DLD1 (cell line): ENCODE results near the gene DBNL.
"Not testable (repeated sequence)": the region's sequence is repeated elsewhere in the genome, so short reads cannot be mapped to it uniquely, and the experiment has no call there.

Experiments used
- in situ Hi-C: cut with HindIII; loops from 2 replicates; pipeline ENCODE4 v1.10.0; 2017; ENCODE audit warnings: low sequenced_read_pairs

The DBNL gene

GRCh38 chr7:44044315-44045225 is at the start of gene DBNL:
TSS of gene DBNL (plus strand) at chr7:44044702. CDS start at chr7:44044738, 36 bp downstream.
- in situ Hi-C loops = no loop called here

GRCh38 chr7:43997532-43997931 is 47.0 kb upstream of the DBNL start, which contains the start of gene SPDYE1:
TSS of gene SPDYE1 (plus strand) at chr7:43997897. CDS start at chr7:43999950, 2,053 bp downstream.
- in situ Hi-C loops = not testable (repeated sequence)

- in situ Hi-C loops = not testable (repeated sequence)
These were observed 32.4 kb upstream of the DBNL start for GRCh38 chr7:44012081-44012480.

GRCh38 chr7:44015090-44015489 is 29.4 kb upstream of the DBNL start:
- in situ Hi-C loops = not testable (repeated sequence)

DNA sequence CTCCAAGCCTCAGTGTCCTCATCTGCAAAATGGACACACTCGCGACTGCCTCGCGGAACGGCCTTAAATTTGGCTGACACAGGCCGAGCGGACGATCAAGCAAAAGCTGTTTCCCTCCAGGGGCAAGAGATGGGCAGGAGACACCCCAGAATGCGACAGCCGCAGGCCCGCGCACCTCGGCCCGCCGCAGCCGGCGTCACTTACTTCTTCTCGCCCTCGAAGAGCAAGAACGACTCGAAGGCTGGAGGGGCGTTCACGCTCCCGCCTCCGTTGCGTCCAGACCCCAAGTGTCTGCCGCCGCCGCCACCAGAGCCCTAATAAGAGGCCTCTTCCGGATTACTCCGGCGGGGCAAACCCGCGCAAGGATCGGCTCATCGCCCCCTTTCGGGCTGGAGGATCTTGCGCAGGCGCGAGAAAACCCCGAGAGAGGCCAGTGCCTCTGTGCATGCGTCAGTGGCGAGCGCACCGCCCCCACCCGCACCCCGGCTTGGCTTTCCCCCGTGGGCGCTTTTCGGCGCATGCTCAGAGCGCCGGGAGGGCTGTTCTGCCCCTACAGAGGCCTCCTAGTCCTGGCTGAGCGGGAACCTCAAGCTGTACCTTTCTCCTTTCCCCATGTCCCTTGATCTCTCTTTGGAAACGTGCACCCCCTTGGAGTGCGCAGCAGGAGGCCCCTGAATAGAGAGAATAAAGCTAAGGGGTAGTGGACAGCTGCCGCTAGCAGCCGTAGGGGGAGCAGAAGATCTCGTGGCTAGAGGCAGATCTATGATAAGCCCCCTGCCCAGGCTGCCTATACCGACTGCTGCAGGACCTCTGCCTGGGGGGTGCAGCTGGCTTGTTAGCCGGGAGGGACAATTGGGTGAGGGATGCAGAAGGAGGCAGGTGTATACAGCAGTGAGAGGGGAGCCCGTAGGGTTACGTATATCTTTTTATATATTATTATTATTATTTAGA is 25.4 kb upstream of the DBNL start:
- in situ Hi-C loops = not testable (repeated sequence)

DNA sequence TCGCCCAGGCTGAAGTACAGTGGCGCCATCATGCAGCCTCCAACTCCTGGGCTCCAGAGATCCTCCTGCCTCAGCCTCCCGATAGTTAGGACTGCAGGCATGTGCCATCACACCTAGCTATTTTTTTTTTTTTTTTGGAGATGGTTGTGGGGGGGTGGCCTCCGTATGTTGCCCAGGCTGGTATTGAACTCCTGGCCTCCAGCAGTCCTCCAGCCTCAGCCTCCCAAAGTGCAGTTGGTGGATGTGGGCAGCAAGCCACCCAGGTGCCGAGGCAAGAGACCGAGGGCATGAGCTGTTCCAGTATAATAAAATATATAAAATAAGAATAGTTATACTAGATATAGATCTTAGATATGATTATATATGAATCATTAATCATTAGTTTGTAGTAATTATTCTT is 24.7 kb upstream of the DBNL start:
- in situ Hi-C loops = not testable (repeated sequence)

DNA sequence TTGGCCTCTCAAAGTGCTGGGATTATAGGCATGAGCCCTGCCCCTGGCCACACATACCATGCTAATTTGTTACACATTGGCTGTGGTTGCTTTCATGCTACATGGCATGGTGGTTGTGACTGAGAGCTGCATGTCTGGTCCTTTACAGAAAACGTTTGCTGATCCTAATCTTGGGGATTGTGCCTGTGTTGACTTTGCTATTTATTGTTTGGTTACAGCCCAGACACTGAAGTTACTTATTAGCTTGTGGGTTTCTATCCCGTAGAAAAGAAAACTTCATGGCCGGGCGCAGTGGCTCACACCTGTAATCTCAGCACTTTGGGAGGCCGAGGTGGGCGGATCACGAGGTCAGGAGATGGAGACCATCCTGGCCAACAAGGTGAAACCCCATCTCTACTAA is 22.4 kb upstream of the DBNL start:
- in situ Hi-C loops = not testable (repeated sequence)

- in situ Hi-C loops = not testable (repeated sequence)
These were observed 21.6 kb upstream of the DBNL start for GRCh38 chr7:44022796-44023467.

DNA sequence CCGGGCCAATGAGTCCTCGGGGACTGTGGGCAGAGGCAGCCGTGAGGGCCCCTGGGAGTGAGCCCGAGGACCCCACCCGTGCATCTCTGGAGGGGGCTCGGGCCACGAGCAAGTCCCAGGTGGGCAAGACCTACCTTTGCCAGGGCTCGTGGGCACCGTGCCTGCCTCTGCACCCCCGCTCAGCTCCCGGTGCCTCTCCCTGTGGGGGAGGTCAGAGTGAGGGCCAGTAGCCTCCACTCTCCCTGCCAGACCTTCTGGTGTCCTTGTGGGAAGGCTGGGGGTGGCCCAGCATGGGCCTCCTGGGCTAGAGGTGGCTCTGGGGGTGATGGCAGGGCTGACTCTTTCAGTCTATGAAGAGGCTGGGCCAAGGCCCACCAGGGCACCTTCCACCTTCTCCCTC is 15.1 kb upstream of the DBNL start:
- in situ Hi-C loops = not testable (repeated sequence)

GRCh38 chr7:44030029-44030428 is 14.5 kb upstream of the DBNL start:
- in situ Hi-C loops = not testable (repeated sequence)

- in situ Hi-C loops = not testable (repeated sequence)
These were observed 13.2 kb upstream of the DBNL start for GRCh38 chr7:44031319-44031718.

- in situ Hi-C loops = not testable (repeated sequence)
These were observed 12.5 kb upstream of the DBNL start for GRCh38 chr7:44032031-44032430.

- in situ Hi-C loops = not testable (repeated sequence)
These were observed 10.3 kb upstream of the DBNL start for GRCh38 chr7:44033971-44034844.

DNA sequence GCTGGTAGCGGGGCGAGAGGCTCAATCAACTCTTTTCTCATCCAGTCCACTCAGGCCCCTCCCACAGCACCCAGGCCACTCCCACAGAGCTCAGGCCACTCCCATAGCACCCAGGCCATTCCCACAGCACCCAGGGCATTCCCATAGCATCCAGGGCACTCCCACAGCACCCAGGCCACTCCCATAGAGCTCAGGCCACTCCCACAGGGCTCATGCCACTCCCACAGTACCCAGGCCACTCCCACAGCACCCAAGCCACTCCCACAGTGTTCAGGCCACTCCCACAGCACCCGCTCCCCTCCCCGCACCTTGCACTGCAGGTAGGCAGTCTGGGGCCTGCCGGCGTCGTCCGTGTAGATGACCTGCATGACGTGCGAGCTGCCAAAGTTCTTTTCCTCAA is 8.1 kb upstream of the DBNL start:
- in situ Hi-C loops = not testable (repeated sequence)

- in situ Hi-C loops = not testable (repeated sequence)
These were observed 6.6 kb upstream of the DBNL start for GRCh38 chr7:44037951-44038350.

DNA sequence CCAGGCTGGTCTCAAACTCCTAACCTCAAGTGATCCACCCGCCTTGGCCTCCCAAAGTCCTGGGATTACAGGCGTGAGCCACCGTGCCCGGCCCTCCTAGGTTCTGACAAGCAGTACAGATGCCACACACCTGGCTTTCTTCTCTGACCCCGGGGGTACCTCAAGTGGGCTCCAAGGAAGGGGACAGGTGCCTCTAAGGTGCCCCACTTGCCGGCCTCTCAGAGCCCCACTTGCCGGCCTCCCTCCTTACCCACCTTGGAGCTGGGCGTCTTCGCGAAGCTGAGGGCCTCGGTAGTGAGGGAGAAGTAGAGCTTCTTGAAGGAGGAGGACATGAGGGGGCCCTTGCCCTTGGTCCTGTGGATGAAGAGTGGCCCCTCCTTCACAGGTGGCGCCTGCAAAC is 5.9 kb upstream of the DBNL start:
- in situ Hi-C loops = not testable (repeated sequence)

- in situ Hi-C loops = not testable (repeated sequence)
These were observed 5.4 kb upstream of the DBNL start for GRCh38 chr7:44038961-44039558.

GRCh38 chr7:44039800-44040492 is 4.6 kb upstream of the DBNL start:
- in situ Hi-C loops = not testable (repeated sequence)

DNA sequence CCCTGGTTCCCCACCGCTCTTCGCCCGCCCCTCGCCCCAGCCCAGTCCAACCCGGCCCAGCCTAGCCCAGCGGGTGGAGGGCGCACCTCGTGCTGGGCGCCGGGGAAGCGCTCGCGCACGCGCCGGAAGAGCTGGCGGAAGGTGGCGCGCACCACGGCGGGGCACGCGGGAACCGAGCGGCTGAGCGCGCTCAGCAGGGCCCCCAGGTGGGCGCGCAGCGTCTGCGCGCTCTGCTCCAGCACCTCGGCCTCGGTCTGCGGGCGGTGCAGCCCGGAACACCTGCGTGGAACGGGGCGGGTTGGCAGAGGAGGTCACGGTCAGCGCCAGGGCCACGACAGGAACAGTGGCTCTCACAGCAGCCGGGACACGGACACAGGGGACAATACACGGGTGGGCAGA is 4.0 kb upstream of the DBNL start:
- in situ Hi-C loops = not testable (repeated sequence)
